HepG2 (cell line): ENCODE measurements around the gene TMEM19. TPM values are rescaled to one million over a fixed set of nuclear protein-coding genes. Genes with fewer than 3 reads are reported as not detected.
A peak's percentile ranks its signal among the peaks of the same experiment; 100 is the strongest.

Experiments used
- DNMT3B ChIP-seq: conservative IDR thresholded peaks from 2 replicates; pipeline ENCODE4 v1.6.1; 2016; ENCODE audit warnings: missing biosample characterization, control low read depth
- FOXO1 ChIP-seq: sonication (generic); formaldehyde crosslinking; IDR thresholded peaks from 2 replicates; pipeline ENCODE4 v1.4.0; 2020; ENCODE audit warnings: missing genetic modification reagents
- HHEX ChIP-seq: IDR thresholded peaks from 2 replicates; pipeline ENCODE4 v1.6.1; 2016; ENCODE audit warnings: control low read depth
- MAFF ChIP-seq: IDR thresholded peaks from 2 replicates; pipeline ENCODE4 v1.6.1; 2011; ENCODE audit warnings: low read depth, low read length, improper control_type of control experiment
- NFIC ChIP-seq: IDR thresholded peaks from 2 replicates; pipeline ENCODE4 v1.6.1; 2012; ENCODE audit warnings: mild to moderate bottlenecking, low read length, inconsistent platforms
- TBL1XR1 ChIP-seq: fragments of 150-350 bp; IDR thresholded peaks from 2 replicates; pipeline ENCODE4 v1.6.1; 2014; ENCODE audit warnings: borderline replicate concordance, low read length; ENCODE audit not compliant: partially characterized antibody
- ZBTB7B ChIP-seq: sonication (generic); formaldehyde crosslinking; IDR thresholded peaks from 2 replicates; pipeline ENCODE4 v1.4.0; 2020; ENCODE audit warnings: missing genetic modification reagents
- ZNF282 ChIP-seq: fragments of 450-650 bp; IDR thresholded peaks from 2 replicates; pipeline ENCODE4 v1.6.1; 2018; ENCODE audit not compliant: partially characterized antibody
- ZNF546 ChIP-seq: sonication (generic); formaldehyde crosslinking; conservative IDR thresholded peaks from 2 replicates; pipeline ENCODE4 v1.8.1; 2023; ENCODE audit warnings: mild to moderate bottlenecking, missing genetic modification reagents
- ZNF607 ChIP-seq: sonication (generic); formaldehyde crosslinking; IDR thresholded peaks from 2 replicates; pipeline ENCODE4 v1.5.1; 2020; ENCODE audit warnings: missing genetic modification reagents, mild to moderate bottlenecking, borderline replicate concordance
- ZNF746 ChIP-seq: sonication (generic); formaldehyde crosslinking; IDR thresholded peaks from 2 replicates; pipeline ENCODE4 v1.8.0; 2022; ENCODE audit warnings: mild to moderate bottlenecking, missing genetic modification reagents
- ZNF83 ChIP-seq: sonication (generic); formaldehyde crosslinking; IDR thresholded peaks from 2 replicates; pipeline ENCODE4 v1.4.0; 2020; ENCODE audit warnings: missing genetic modification reagents, mild to moderate bottlenecking, borderline replicate concordance
- polyA plus RNA-seq, 8 experiments: library from polyadenylated mRNA; depleted of rRNA in 3 of 8; stranded (reverse) in 7 of 8; unstranded in 1 of 8; fragments of >200 nt; fragmentation: Illumina TruSeq in 4 of 8; extraction: Trizol in 4 of 8; gene quantifications; 2 replicates each; pipeline versions ENCODE4 v1.2.1 to v1.2.3, GENCODE V29; 2011 to 2016; ENCODE audit warnings: low read depth in 4 of 8, missing spikeins in 1 of 8, mixed read lengths in 1 of 8; ENCODE audit not compliant: insufficient read depth in 1 of 8
- total RNA-seq, 5 experiments: library from RNA; depleted of rRNA; stranded (reverse); fragments of >200 nt; fragmentation: Illumina TruSeq; extraction: Trizol; gene quantifications; 2 replicates each; pipeline ENCODE4 v1.2.3, GENCODE V29; 2016; ENCODE audit warnings: low read depth in 1 of 5
- TF ChIP-seq, protein P1 (sequence below): sonication (generic); formaldehyde crosslinking; IDR thresholded peaks from 2 replicates; pipeline ENCODE4 v1.5.1; 2020; ENCODE audit warnings: missing genetic modification reagents, mild to moderate bottlenecking, borderline replicate concordance
- TF ChIP-seq, protein P2 (sequence below): sonication (generic); formaldehyde crosslinking; IDR thresholded peaks from 2 replicates; pipeline ENCODE4 v1.8.1; 2022; ENCODE audit warnings: mild to moderate bottlenecking, missing genetic modification reagents
- TF ChIP-seq, protein P3 (sequence below), 2 experiments: fragments of 450-650 bp in 1 of 2; sonication (generic) in 1 of 2; formaldehyde crosslinking; IDR thresholded peaks; 2 replicates each; pipeline versions ENCODE4 v1.5.0 to v1.8.0; 2020 to 2022; ENCODE audit warnings: mild to moderate bottlenecking in 1 of 2, missing genetic modification reagents in 1 of 2
- TF ChIP-seq, protein P4 (sequence below): sonication (generic); formaldehyde crosslinking; IDR thresholded peaks from one replicate; pipeline ENCODE4 v1.5.1; 2020; ENCODE audit warnings: mild to moderate bottlenecking, missing genetic modification reagents; ENCODE audit errors: not compliant biosample characterization
- TF ChIP-seq, protein P5 (sequence below): sonication (generic); formaldehyde crosslinking; IDR thresholded peaks from 2 replicates; pipeline ENCODE4 v1.5.1; 2020; ENCODE audit warnings: mild to moderate bottlenecking, missing genetic modification reagents, moderate library complexity

TMEM19 gene
- total and polyA plus RNA-seq, 2 of the 13 experiments (the other 11 are each of a cell fraction or from before 2014, with no cell fraction given): 16.9 to 22.5 TPM

DNA sequence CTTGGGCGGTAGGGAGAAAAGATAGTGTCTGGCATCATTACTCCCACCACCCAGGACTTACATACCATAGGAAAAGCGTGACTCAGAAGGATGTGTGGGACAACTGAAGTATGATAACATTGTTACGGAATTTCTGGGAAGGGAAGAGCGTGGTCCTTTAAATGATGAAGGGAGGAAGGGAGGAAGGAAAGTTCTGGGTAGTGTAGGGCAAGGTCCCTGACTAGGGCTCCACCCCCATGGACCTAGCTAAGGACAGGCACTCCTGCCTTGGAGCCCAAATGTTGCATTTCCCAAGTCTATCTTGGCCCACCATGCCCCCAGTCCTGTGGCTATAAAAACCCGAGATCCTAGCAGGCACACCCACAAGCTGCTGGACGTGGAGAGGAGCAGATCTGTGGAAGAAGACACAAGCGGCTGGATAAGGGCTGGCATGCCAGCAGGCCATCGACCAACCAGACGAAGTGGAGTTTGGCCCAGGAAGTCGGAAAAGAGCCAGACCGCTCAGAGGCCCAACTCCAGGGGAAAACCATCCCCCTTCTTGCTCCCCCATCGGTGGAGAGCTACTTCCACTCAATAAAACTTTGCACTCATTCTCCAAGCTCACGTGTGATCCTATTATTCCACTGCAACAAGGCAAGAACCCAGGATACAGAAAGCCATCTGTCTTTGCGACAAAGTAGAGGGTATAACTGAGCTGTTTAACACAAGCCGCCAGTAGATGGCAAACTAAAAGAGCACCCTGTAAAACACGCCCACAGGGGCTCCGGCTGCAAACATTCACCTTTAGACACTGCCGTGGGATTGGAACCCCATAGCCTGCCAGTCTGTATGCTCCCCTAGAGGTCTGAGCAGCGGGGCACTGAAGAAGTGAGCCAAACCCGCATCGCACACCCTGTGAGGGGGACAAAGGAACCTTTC, 45.8 kb downstream of the TMEM19 start (continued):
- TF ChIP-seq MAFF (no peak), DNMT3B (CRISPR knock-in tag) (no peak), HHEX (CRISPR knock-in tag) (no peak), TBL1XR1 (no peak), FOXO1 (CRISPR knock-in tag) (no peak), ZNF546 (CRISPR knock-in tag) (no peak), NFIC (no peak), ZNF607 (CRISPR knock-in tag) (no peak), ZNF746 (CRISPR knock-in tag) (no peak), ZNF282 (no peak), ZNF83 (CRISPR knock-in tag) (no peak), ZBTB7B (peak; percentile 80)
- TF ChIP-seq, protein P1, sequence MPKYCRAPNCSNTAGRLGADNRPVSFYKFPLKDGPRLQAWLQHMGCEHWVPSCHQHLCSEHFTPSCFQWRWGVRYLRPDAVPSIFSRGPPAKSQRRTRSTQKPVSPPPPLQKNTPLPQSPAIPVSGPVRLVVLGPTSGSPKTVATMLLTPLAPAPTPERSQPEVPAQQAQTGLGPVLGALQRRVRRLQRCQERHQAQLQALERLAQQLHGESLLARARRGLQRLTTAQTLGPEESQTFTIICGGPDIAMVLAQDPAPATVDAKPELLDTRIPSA (CRISPR knock-in tag): no peak
- TF ChIP-seq, protein P2, sequence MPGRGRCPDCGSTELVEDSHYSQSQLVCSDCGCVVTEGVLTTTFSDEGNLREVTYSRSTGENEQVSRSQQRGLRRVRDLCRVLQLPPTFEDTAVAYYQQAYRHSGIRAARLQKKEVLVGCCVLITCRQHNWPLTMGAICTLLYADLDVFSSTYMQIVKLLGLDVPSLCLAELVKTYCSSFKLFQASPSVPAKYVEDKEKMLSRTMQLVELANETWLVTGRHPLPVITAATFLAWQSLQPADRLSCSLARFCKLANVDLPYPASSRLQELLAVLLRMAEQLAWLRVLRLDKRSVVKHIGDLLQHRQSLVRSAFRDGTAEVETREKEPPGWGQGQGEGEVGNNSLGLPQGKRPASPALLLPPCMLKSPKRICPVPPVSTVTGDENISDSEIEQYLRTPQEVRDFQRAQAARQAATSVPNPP (CRISPR knock-in tag): no peak
- TF ChIP-seq, protein P3, sequence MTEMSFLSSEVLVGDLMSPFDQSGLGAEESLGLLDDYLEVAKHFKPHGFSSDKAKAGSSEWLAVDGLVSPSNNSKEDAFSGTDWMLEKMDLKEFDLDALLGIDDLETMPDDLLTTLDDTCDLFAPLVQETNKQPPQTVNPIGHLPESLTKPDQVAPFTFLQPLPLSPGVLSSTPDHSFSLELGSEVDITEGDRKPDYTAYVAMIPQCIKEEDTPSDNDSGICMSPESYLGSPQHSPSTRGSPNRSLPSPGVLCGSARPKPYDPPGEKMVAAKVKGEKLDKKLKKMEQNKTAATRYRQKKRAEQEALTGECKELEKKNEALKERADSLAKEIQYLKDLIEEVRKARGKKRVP (CRISPR knock-in tag; IDR thresholded peaks at IDR 0.05): no peak
- TF ChIP-seq, protein P4, sequence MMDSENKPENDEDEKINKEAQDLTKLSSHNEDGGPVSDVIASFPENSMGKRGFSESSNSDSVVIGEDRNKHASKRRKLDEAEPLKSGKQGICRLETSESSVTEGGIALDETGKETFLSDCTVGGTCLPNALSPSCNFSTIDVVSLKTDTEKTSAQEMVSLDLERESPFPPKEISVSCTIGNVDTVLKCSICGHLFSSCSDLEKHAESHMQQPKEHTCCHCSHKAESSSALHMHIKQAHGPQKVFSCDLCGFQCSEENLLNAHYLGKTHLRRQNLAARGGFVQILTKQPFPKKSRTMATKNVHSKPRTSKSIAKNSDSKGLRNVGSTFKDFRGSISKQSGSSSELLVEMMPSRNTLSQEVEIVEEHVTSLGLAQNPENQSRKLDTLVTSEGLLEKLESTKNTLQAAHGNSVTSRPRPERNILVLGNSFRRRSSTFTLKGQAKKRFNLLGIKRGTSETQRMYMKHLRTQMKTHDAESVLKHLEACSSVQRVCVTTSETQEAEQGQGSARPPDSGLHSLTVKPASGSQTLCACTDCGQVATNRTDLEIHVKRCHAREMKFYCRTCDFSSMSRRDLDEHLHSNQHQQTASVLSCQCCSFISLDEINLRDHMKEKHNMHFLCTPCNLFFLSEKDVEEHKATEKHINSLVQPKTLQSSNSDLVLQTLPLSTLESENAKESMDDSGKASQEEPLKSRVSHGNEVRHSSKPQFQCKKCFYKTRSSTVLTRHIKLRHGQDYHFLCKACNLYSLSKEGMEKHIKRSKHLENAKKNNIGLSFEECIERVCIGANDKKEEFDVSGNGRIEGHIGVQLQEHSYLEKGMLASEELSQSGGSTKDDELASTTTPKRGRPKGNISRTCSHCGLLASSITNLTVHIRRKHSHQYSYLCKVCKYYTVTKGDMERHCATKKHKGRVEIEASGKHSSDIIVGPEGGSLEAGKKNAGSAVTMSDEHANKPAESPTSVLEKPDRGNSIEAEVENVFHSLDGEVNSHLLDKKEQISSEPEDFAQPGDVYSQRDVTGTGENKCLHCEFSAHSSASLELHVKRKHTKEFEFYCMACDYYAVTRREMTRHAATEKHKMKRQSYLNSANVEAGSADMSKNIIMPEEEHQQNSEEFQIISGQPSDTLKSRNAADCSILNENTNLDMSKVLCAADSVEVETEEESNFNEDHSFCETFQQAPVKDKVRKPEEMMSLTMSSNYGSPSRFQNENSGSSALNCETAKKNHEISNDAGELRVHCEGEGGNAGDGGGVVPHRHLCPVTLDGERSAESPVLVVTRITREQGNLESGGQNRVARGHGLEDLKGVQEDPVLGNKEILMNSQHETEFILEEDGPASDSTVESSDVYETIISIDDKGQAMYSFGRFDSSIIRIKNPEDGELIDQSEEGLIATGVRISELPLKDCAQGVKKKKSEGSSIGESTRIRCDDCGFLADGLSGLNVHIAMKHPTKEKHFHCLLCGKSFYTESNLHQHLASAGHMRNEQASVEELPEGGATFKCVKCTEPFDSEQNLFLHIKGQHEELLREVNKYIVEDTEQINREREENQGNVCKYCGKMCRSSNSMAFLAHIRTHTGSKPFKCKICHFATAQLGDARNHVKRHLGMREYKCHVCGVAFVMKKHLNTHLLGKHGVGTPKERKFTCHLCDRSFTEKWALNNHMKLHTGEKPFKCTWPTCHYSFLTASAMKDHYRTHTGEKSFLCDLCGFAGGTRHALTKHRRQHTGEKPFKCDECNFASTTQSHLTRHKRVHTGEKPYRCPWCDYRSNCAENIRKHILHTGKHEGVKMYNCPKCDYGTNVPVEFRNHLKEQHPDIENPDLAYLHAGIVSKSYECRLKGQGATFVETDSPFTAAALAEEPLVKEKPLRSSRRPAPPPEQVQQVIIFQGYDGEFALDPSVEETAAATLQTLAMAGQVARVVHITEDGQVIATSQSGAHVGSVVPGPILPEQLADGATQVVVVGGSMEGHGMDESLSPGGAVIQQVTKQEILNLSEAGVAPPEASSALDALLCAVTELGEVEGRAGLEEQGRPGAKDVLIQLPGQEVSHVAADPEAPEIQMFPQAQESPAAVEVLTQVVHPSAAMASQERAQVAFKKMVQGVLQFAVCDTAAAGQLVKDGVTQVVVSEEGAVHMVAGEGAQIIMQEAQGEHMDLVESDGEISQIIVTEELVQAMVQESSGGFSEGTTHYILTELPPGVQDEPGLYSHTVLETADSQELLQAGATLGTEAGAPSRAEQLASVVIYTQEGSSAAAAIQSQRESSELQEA (CRISPR knock-in tag): no peak
- TF ChIP-seq, protein P5, sequence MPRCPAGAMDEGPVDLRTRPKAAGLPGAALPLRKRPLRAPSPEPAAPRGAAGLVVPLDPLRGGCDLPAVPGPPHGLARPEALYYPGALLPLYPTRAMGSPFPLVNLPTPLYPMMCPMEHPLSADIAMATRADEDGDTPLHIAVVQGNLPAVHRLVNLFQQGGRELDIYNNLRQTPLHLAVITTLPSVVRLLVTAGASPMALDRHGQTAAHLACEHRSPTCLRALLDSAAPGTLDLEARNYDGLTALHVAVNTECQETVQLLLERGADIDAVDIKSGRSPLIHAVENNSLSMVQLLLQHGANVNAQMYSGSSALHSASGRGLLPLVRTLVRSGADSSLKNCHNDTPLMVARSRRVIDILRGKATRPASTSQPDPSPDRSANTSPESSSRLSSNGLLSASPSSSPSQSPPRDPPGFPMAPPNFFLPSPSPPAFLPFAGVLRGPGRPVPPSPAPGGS: no peak
